Neural cell (in vitro differentiated cells): ENCODE data around the gene TOX4. TPM values are rescaled to one million over a fixed set of nuclear protein-coding genes. Genes with fewer than 3 reads are reported as not detected.

Source experiments
- H2AFZ ChIP-seq: fragments of 200-600, 300-800 bp; sonication (generic), shearing (Covaris generic); 2 replicates; pipeline ENCODE4 v1.6.0; 2014; ENCODE audit warnings: low read depth, mild to moderate bottlenecking, antibody characterized with exemption, low read length, moderate library complexity
- H3F3A ChIP-seq: fragments of 200-600 bp; shearing (Covaris generic); 2 replicates; pipeline ENCODE4 v1.6.1; 2016; ENCODE audit warnings: mild to moderate bottlenecking, moderate library complexity, mixed read lengths, antibody characterized with exemption, low read length; ENCODE audit not compliant: insufficient read depth, poor library complexity, severe bottlenecking
- H3K27ac ChIP-seq: fragments of 200-600, 300-800 bp; sonication (generic), shearing (Covaris generic); 2 replicates; pipeline ENCODE4 v1.5.1; 2014; ENCODE audit warnings: mild to moderate bottlenecking, low read length, moderate library complexity
- H3K27me3 ChIP-seq: fragments of 300-800, 200-600 bp; sonication (generic), shearing (Covaris generic); 2 replicates; pipeline ENCODE4 v1.6.0; 2014; ENCODE audit warnings: mild to moderate bottlenecking, low read depth, low read length, moderate library complexity; ENCODE audit not compliant: insufficient read depth
- H3K36me3 ChIP-seq: fragments of 300-800, 200-600 bp; sonication (generic), shearing (Covaris generic); 2 replicates; pipeline ENCODE4 v1.5.1; 2014; ENCODE audit warnings: mild to moderate bottlenecking, antibody characterized with exemption, low read length, moderate library complexity; ENCODE audit not compliant: insufficient read depth
- H3K4me2 ChIP-seq: fragments of 300-800, 200-600 bp; sonication (generic), shearing (Covaris generic); 2 replicates; pipeline ENCODE4 v1.6.0; 2014; ENCODE audit warnings: mild to moderate bottlenecking, low read length
- H3K4me3 ChIP-seq: fragments of 300-800, 200-600 bp; sonication (generic), shearing (Covaris generic); 2 replicates; pipeline ENCODE4 v1.5.1; 2014; ENCODE audit warnings: mild to moderate bottlenecking, low read length, moderate library complexity
- H3K79me2 ChIP-seq: fragments of 200-600 bp; shearing (Covaris generic); replicated peaks from 2 replicates; pipeline ENCODE4 v1.6.0; 2014; ENCODE audit warnings: mild to moderate bottlenecking, low read length, moderate library complexity; ENCODE audit not compliant: insufficient read depth
- H3K9ac ChIP-seq: fragments of 300-800, 200-600 bp; sonication (generic), shearing (Covaris generic); 2 replicates; pipeline ENCODE4 v1.6.1; 2016; ENCODE audit warnings: mild to moderate bottlenecking, low read length, mixed read lengths
- H3K9me2 ChIP-seq: fragments of 200-600 bp; shearing (Covaris generic); 2 replicates; pipeline ENCODE4 v1.6.1; 2016; ENCODE audit warnings: mild to moderate bottlenecking, low read length, mixed read lengths; ENCODE audit not compliant: insufficient read depth
- H3K9me3 ChIP-seq: fragments of 200-600, 300-800 bp; sonication (generic), shearing (Covaris generic); 2 replicates; pipeline ENCODE4 v1.6.1; 2016; ENCODE audit warnings: mild to moderate bottlenecking, mixed run types, low read length, moderate library complexity, mixed read lengths
- H4K20me1 ChIP-seq: fragments of 200-600 bp; shearing (Covaris generic); 2 replicates; pipeline ENCODE4 v1.6.1; 2016; ENCODE audit warnings: mild to moderate bottlenecking, mixed run types; ENCODE audit not compliant: insufficient read depth
- EP300 ChIP-seq: fragments of 450-650 bp; conservative IDR thresholded peaks from 2 replicates; pipeline ENCODE4 v1.6.1; 2014; ENCODE audit warnings: antibody characterized with exemption, mild to moderate bottlenecking, moderate library complexity; ENCODE audit not compliant: poor library complexity, severe bottlenecking
- EZH2 ChIP-seq: fragments of 200-600, 300-800 bp; shearing (Covaris generic), sonication (generic); IDR thresholded peaks from 2 replicates; pipeline ENCODE4 v1.6.1; 2014; ENCODE audit warnings: antibody characterized with exemption, low read length, borderline replicate concordance, mild to moderate bottlenecking; ENCODE audit not compliant: insufficient read depth, poor library complexity, severe bottlenecking
- MXI1 ChIP-seq: fragments of 450-650 bp; conservative IDR thresholded peaks from 2 replicates; pipeline ENCODE4 v1.6.1; 2014; ENCODE audit warnings: antibody characterized with exemption, mild to moderate bottlenecking; ENCODE audit not compliant: poor library complexity, severe bottlenecking
- POLR2AphosphoS5 ChIP-seq: IDR thresholded peaks from 2 replicates; pipeline ENCODE4 v1.6.1; 2012
- RAD21 ChIP-seq: fragments of 450-650 bp; conservative IDR thresholded peaks from 2 replicates; pipeline ENCODE4 v1.6.1; 2014; ENCODE audit warnings: antibody characterized with exemption, mild to moderate bottlenecking, moderate library complexity
- SMC3 ChIP-seq: fragments of 450-650 bp; conservative IDR thresholded peaks from 2 replicates; pipeline ENCODE4 v1.6.1; 2014; ENCODE audit warnings: antibody characterized with exemption, mild to moderate bottlenecking, moderate library complexity; ENCODE audit not compliant: poor library complexity
- TAF1 ChIP-seq: IDR thresholded peaks from 2 replicates; pipeline ENCODE4 v1.6.1; 2012; ENCODE audit warnings: low read depth
- polyA plus RNA-seq: library from polyadenylated mRNA; depleted of rRNA; stranded (reverse); fragments of >200 nt; gene quantifications from 2 replicates; pipeline ENCODE4 v1.2.3, GENCODE V29; 2014
- TF ChIP-seq, protein P1 (sequence below): IDR thresholded peaks from 2 replicates; pipeline ENCODE4 v1.6.1; 2012; ENCODE audit warnings: borderline replicate concordance
- TF ChIP-seq, protein P2 (sequence below): fragments of 450-650 bp; IDR thresholded peaks from 2 replicates; pipeline ENCODE4 v1.5.1; 2014; ENCODE audit warnings: antibody characterized with exemption, mild to moderate bottlenecking, moderate library complexity; ENCODE audit not compliant: poor library complexity, severe bottlenecking

TOX4 gene
- polyA plus RNA-seq, 1 donor from 2014 or later: 56.8 TPM

DNA sequence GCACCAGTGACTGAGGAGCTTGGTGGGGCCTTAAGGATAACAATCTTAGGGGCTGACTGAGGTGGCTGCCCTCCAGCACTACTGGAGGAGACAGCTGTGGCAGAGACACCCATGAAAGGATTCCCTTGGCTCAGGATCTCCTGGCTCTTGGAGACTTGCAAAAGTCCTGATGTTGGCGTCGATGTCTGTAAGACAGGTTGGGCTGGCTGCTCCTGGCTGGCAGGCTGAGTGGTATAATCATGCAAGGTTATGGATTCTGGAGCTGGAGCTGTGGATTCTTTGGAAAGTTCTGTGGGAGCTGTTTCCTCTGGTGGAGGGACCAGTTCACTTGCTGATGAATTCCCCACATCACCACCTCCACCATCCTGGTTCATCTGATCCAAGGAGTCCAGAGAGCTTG, 45.9 kb upstream of the TOX4 start:
- TF ChIP-seq, protein P1, sequence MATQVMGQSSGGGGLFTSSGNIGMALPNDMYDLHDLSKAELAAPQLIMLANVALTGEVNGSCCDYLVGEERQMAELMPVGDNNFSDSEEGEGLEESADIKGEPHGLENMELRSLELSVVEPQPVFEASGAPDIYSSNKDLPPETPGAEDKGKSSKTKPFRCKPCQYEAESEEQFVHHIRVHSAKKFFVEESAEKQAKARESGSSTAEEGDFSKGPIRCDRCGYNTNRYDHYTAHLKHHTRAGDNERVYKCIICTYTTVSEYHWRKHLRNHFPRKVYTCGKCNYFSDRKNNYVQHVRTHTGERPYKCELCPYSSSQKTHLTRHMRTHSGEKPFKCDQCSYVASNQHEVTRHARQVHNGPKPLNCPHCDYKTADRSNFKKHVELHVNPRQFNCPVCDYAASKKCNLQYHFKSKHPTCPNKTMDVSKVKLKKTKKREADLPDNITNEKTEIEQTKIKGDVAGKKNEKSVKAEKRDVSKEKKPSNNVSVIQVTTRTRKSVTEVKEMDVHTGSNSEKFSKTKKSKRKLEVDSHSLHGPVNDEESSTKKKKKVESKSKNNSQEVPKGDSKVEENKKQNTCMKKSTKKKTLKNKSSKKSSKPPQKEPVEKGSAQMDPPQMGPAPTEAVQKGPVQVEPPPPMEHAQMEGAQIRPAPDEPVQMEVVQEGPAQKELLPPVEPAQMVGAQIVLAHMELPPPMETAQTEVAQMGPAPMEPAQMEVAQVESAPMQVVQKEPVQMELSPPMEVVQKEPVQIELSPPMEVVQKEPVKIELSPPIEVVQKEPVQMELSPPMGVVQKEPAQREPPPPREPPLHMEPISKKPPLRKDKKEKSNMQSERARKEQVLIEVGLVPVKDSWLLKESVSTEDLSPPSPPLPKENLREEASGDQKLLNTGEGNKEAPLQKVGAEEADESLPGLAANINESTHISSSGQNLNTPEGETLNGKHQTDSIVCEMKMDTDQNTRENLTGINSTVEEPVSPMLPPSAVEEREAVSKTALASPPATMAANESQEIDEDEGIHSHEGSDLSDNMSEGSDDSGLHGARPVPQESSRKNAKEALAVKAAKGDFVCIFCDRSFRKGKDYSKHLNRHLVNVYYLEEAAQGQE: no peak
- TF ChIP-seq MXI1 (no peak), TAF1 (no peak), EZH2 (no peak), RAD21 (no peak), POLR2AphosphoS5 (no peak), SMC3 (no peak), EP300 (no peak)
- TF ChIP-seq, protein P2, sequence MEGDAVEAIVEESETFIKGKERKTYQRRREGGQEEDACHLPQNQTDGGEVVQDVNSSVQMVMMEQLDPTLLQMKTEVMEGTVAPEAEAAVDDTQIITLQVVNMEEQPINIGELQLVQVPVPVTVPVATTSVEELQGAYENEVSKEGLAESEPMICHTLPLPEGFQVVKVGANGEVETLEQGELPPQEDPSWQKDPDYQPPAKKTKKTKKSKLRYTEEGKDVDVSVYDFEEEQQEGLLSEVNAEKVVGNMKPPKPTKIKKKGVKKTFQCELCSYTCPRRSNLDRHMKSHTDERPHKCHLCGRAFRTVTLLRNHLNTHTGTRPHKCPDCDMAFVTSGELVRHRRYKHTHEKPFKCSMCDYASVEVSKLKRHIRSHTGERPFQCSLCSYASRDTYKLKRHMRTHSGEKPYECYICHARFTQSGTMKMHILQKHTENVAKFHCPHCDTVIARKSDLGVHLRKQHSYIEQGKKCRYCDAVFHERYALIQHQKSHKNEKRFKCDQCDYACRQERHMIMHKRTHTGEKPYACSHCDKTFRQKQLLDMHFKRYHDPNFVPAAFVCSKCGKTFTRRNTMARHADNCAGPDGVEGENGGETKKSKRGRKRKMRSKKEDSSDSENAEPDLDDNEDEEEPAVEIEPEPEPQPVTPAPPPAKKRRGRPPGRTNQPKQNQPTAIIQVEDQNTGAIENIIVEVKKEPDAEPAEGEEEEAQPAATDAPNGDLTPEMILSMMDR: no peak

DNA sequence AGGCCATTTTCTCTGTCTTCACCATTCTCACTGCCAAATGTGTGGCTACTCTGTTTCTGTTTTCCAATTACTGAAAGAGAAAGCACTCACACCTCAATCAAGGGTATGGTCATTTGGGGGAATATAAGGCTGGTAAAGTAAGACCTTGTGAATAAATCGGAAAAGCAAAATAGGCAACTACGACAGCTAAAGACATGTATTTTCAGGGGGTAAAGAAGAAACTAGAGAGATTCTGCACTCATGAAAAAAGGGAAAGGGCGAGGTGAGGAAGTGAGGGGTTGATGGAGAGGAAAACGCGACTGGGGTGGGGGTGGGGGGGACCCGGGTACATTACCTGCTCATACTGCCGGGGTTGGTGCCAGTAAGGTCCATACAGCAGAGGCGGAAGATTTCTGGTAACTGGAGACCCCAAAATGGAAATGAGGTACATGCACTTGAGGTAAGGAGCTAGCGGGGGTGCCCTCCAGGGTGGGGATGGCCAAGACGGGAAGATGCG, 40.4 kb upstream of the TOX4 start:
- Histone ChIP-seq H2AFZ (peak overlapping the region; percentile 57), H3F3A (no peaks in the 10 kb centered on the region), H4K20me1 (no peaks in the 10 kb centered on the region), H3K4me3 (peak overlapping the region; percentile 74), H3K27ac (peak overlapping the region; percentile 91), H3K79me2 (peaks cover 74% of the 10 kb centered on the region), H3K9ac (peak overlapping the region; percentile 85), H3K27me3 (no peaks in the 10 kb centered on the region), H3K9me2 (no peaks in the 10 kb centered on the region), H3K36me3 (peaks cover 5% of the 10 kb centered on the region), H3K4me2 (peak overlapping the region; percentile 72), H3K9me3 (no peaks in the 10 kb centered on the region)
- TF ChIP-seq, protein P1: peak; percentile 11
- no peak for TF ChIP-seq MXI1

More for the DNA sequence above, 45.9 kb upstream of the TOX4 start:
- no peak overlapping the region for H3K4me3 ChIP-seq
- peaks cover 62% of the 10 kb centered on the region for H3K79me2 ChIP-seq
- H3K9ac ChIP-seq: no peak overlapping the region
- H3K27ac ChIP-seq: no peak overlapping the region
- H3K4me2 ChIP-seq: no peak overlapping the region
- H3F3A ChIP-seq: no peaks in the 10 kb centered on the region
- H3K27me3 ChIP-seq: no peaks in the 10 kb centered on the region
- H4K20me1 ChIP-seq: no peaks in the 10 kb centered on the region
- no peaks in the 10 kb centered on the region for H3K9me3 ChIP-seq
- no peaks in the 10 kb centered on the region for H3K9me2 ChIP-seq
- no peak overlapping the region for H2AFZ ChIP-seq
- peaks cover 22% of the 10 kb centered on the region for H3K36me3 ChIP-seq
